ENCODE results near the gene RHD. TPM values are rescaled to one million over a fixed set of nuclear protein-coding genes. Genes with fewer than 3 reads are reported as not detected.
"Not testable (repeated sequence)": the region's sequence is repeated elsewhere in the genome, so short reads cannot be mapped to it uniquely, and the experiment has no call there.

Gene RHD
- total RNA-seq (2022) (not detected in 2 replicates), Bru-seq, nascent RNA (not detected), BruChase-seq, experiment 1, labeled RNA remaining after a 2-hour chase (not detected), BruChase-seq, experiment 2, labeled RNA remaining after a 6-hour chase (percentile 1 among the genes with signal in this experiment)
- long read RNA-seq, result 0 reads

DNA sequence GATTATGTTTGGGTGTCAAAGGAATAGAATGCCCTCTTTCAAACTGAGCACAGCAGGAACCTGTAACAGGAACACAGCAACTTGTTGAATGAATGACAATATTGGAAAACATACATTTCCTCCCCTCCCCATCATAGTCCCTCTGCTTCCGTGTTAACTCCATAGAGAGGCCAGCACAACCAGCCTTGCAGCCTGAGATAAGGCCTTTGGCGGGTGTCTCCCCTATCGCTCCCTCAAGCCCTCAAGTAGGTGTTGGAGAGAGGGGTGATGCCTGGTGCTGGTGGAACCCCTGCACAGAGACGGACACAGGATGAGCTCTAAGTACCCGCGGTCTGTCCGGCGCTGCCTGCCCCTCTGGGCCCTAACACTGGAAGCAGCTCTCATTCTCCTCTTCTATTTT lies at the start of gene RHD:
Gene RHD (plus strand): TSS at position 272 of the 400 bp plus-strand sequence. CDS start 39 bp downstream, at position 311.
- BruUV-seq (replicated peaks); H3K27ac Mint-ChIP-seq (ENCODE audit: unreplicated experiment); H3K36me3 Mint-ChIP-seq (ENCODE audit: insufficient read depth, unreplicated experiment); H3K36me3 ChIP-seq (ENCODE audit: control insufficient read depth, insufficient read depth, low read length); H3K4me1 Mint-ChIP-seq (ENCODE audit: low read depth, unreplicated experiment); H3K4me3 ChIP-seq (ENCODE audit: low read depth, low read length); POLR2A ChIA-PET; H3K4me3 Mint-ChIP-seq (ENCODE audit: unreplicated experiment); H3K9me3 ChIP-seq; CTCF ChIA-PET; H3K27me3 ChIP-seq (replicated peaks; ENCODE audit: control insufficient read depth, insufficient read depth, low read length); H3K9me3 Mint-ChIP-seq (ENCODE audit: unreplicated experiment); H3K4me1 ChIP-seq; H3K27me3 Mint-ChIP-seq (ENCODE audit: insufficient read depth, unreplicated experiment); intact Hi-C loops (cut with micrococcal nuclease; ENCODE audit: unreplicated experiment); DNase-seq: not testable (repeated sequence)

DNA sequence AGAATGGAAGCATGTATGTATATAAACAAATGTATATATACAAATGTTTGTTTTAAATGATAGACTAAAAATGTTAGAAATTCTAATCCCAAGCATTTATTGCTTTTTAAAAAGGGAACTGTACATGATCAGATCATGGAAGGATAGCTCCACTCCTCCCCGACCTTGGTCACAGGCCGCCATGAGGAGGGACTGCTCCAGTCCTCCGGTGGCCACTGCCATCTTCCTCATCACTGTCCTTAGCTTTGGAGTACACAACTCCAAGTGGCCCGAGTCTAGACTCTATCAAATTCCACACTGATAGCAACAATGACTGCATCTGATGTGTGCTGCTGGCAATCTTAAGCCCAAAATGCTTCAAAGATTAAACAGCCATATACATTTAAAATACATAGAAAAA lies 49.7 kb upstream of the RHD start:
- Mint-ChIP-seq H3K27ac (ENCODE audit: unreplicated experiment) (no peak overlapping the region), H3K4me1 (ENCODE audit: low read depth, unreplicated experiment) (peaks cover 18% of the 10 kb centered on the region), H3K36me3 (ENCODE audit: insufficient read depth, unreplicated experiment) (peaks cover 65% of the 10 kb centered on the region), H3K4me3 (ENCODE audit: unreplicated experiment) (no peak overlapping the region), H3K9me3 (ENCODE audit: unreplicated experiment) (no peaks in the 10 kb centered on the region), H3K27me3 (ENCODE audit: insufficient read depth, unreplicated experiment) (no peaks in the 10 kb centered on the region)
- no peak overlapping the region for H3K4me3 ChIP-seq (ENCODE audit: low read depth, low read length)
- peaks cover 17% of the 10 kb centered on the region for H3K4me1 ChIP-seq
- H3K9me3 ChIP-seq, result no peaks in the 10 kb centered on the region
- H3K27me3 ChIP-seq (replicated peaks; ENCODE audit: control insufficient read depth, insufficient read depth, low read length), result no peaks in the 10 kb centered on the region
- TF ChIP-seq CTCF (IDR thresholded peaks at IDR 0.05; ENCODE audit: insufficient read depth in 1 of 2, low read depth in 1 of 2, low read length in 1 of 2, severe bottlenecking in 1 of 2, unreplicated experiment in 1 of 2), result no peak
- POLR2A ChIA-PET, result no interaction called here
- BruUV-seq (replicated peaks), result TSS peak; percentile 45
- intact Hi-C loops (cut with micrococcal nuclease; ENCODE audit: unreplicated experiment), result no loop called here
- no peaks in the 10 kb centered on the region for H3K36me3 ChIP-seq (ENCODE audit: control insufficient read depth, insufficient read depth, low read length)
- CTCF ChIA-PET, result no interaction called here
- no peak for DNase-seq

- H3K36me3 Mint-ChIP-seq (ENCODE audit: insufficient read depth, unreplicated experiment), result peaks cover 68% of the 10 kb centered on the region
- no peak for DNase-seq
- BruUV-seq (replicated peaks), result no TSS peak
- no peak overlapping the region for H3K4me3 Mint-ChIP-seq (ENCODE audit: unreplicated experiment)
- Histone ChIP-seq H3K27me3 (replicated peaks; ENCODE audit: control insufficient read depth, insufficient read depth, low read length) (no peaks in the 10 kb centered on the region), H3K36me3 (ENCODE audit: control insufficient read depth, insufficient read depth, low read length) (no peaks in the 10 kb centered on the region), H3K9me3 (no peaks in the 10 kb centered on the region), H3K4me3 (ENCODE audit: low read depth, low read length) (no peak overlapping the region), H3K4me1 (peaks cover 12% of the 10 kb centered on the region)
- no peak overlapping the region for H3K27ac Mint-ChIP-seq (ENCODE audit: unreplicated experiment)
- TF ChIP-seq CTCF (IDR thresholded peaks at IDR 0.05; ENCODE audit: insufficient read depth in 1 of 2, low read depth in 1 of 2, low read length in 1 of 2, severe bottlenecking in 1 of 2, unreplicated experiment in 1 of 2), result no peak
- POLR2A ChIA-PET, result no interaction called here
- CTCF ChIA-PET, result no interaction called here
- no peaks in the 10 kb centered on the region for H3K9me3 Mint-ChIP-seq (ENCODE audit: unreplicated experiment)
- intact Hi-C loops (cut with micrococcal nuclease; ENCODE audit: unreplicated experiment), result no loop called here
- H3K4me1 Mint-ChIP-seq (ENCODE audit: low read depth, unreplicated experiment), result peaks cover 12% of the 10 kb centered on the region
- no peaks in the 10 kb centered on the region for H3K27me3 Mint-ChIP-seq (ENCODE audit: insufficient read depth, unreplicated experiment)
Measured at GRCh38 chr1:25223471-25223870, 48.8 kb upstream of the RHD start.

Measured in Caco-2 (cell line).